CD4-positive, alpha-beta T cell treated with Interleukin-4 for 1 hour (primary cell): Measurements from ENCODE around the gene CENPX.
"Not testable (repeated sequence)": the region's sequence is repeated elsewhere in the genome, so short reads cannot be mapped to it uniquely, and the experiment has no call there.

Experiments used
- DNase-seq, 2 donors: peaks; one replicate each; pipeline ENCODE4 v3.0.0-alpha.2; 2020 to 2022

Gene CENPX

DNA sequence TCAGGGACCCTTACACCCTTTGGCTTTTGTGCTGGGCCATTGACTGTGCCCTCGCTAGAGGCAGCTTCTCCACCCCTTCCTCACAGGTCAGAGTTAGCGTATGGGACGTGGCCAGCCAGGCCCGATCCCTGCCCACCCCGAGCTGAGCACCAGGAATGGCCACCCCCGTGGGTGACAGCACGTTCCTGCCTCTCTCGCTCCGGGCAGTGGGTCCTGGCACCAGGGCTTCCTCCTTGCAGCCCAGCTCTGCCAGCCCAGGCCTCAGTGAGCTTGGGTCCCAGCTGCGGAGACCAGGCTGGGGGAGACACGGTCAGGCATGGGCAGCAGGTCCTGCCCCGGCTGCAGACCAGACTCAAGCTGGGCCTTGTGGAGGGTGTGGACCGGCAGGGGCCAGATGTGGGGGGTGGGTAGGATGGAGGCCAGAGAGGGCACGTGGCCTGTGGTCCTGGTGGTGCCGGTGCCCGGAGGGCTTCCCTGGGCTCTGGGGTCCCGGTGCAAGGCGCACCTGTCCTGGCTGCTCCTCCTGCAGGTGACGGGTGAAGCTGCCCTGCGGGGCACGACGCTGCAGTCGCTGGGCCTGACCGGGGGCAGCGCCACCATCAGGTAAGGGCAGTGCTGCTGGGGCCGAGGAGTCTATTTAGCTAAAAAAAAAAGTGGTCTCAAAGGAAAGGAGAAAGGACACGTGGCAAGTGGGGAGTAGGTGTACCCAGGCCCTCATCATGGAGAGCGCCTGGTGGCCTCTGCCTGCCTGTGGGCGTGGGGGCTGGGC is 27.0 kb downstream of the CENPX start:
- DNase-seq: no peak

DNA sequence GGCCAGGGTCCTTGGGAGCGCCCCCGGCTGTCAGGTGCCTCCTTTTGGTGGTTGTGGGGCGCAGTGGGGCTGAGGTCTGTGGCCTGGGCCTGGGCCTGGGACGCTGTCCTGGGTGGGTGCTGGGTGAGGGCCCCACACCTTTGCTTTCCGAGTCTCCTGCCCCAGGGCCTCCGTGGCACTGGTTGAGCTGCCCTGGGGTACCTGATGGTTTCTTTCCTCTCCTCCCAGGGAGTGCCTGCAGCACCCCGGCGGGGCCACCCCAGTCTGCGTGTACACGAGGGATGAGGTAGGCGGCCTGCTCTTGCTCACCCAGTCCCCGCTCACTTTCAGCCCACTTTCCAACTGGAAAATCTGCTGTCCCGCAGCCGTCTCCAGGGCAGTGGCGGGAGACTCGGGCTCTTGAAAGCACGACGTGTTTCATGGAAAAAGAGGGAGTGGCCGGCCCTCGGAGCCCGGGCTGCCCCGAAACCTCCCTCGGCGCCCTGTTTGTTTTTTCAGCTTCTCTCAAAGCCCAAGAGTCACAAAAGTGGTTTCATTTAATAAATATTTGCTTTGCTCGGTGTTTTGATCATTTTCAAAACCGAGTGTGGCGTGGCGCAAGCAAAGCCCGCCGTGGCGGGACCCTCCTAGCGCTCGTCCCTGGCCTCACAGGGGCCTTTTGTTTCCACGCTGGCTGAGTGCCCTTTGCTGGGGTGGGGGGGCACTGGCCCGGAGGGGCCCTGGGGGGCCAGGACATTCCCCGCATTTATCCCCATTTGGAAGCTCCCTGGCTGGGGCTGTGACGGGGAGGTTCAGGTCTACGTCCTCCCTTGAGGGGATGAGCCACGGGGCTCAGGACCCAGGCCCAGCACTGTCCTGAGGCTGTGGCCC is 27.9 kb downstream of the CENPX start:
- DNase-seq: no peak

DNA sequence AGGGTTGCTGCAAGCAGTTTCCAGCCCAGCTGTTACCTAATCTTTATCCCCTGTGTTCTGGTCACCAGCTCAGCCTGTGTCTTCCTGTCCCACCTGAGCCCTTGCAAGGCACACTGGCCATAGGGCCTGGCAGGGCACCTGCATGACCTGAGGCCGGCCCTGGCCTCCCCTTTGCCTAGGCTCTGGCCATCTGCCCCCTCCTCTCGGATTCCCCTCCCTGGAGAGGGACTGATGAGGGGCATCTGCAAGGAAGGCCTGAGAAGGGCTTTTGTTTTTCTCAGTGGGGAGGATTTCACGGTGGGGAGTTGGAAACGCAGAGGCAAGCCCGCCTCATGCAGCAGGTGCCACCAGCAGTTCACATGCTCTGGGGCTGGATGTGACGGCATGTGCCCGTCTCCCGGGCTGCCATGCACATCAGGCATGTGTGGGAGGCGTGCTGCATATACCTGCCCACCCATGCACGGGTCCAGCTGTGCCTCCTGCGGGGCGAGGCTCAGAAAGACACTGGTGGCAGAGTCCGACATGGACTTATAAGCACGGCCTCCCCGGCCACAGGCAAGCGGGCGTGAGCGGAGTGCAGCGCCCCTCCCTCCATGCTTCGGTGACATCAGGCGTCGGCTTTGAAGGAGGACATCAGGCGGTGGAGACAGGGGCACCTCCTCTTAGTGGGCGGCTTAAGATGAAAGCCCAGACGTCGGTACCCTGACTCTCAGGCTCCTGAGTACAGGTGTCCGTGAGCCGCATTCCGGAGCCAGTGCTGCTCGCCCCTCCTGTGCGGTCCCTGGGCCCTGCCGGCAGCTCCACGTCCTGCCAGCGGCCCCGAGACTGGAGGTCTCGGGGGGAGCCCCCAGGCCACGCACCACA is 28.7 kb downstream of the CENPX start:
- DNase-seq: no peak

DNA sequence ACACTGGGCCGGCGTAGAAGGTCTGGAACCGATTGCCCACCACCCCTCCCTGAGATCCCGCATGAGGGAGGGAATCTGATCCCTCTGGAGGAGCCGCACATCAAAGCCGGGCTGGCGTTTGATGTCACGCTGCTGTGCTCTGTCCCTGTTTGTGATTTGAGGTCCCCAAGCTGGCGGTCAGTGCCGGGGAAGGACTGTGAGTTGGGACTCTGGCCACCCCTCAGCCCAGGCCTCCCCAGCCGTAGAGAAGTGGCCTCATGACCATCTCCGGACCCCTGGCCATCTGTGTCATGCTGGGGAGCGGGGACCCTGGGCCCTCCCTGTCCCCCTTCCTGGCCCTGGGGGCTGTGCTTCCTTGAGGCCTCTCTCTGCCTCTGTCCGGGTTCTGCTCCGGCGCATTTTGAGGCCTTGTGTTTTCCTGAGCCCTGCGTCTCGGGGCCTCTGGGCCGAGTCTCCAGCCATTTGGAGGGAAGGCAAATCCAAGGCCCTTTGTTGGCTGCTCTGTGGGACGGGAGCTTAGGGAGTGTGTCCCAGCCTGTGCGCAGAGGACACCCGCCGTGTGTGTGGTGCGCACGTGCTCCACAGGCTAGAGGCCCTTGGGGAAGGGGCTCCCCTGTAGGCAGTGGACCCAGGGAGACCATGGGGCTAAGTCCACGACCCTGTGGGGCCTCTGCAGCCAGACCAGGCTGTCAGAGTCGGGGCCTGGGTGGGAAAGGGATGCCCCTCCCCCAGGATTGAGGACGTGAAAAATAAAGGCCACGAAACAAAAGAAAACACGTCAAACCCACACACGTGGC is 30.2 kb downstream of the CENPX start:
- no peak for DNase-seq

DNA sequence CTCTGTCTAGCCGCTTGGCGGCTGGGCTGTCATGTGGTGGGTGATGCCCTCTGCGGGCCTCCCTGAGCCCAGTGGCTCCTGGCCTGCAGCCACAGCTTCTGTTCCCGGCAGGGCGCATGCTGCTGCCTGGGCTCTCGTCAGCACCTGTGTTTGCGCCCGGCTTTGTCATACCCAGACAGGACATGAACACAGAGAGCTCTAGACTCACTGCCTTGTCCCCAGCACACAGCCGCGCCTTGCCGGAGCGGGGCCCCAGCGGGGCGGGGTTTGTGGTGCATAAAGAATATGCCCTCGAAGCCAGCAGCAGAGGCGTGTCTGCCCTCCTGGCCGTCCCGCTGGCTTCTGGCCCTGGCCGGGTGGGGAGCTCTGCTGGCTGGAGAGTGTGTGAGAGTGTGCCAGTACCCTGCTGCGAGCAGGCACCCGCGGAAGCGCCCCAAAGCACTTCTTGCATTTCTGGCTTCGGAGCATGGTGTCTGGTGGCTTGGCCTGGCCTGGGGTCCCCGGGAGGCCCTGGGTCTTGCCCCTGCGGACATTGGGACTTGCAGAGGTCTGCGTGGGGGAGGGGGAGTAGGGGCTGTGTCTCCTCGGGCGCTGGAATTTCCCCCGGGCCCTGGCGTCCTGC is 30.9 kb downstream of the CENPX start:
- DNase-seq: no peak

DNA sequence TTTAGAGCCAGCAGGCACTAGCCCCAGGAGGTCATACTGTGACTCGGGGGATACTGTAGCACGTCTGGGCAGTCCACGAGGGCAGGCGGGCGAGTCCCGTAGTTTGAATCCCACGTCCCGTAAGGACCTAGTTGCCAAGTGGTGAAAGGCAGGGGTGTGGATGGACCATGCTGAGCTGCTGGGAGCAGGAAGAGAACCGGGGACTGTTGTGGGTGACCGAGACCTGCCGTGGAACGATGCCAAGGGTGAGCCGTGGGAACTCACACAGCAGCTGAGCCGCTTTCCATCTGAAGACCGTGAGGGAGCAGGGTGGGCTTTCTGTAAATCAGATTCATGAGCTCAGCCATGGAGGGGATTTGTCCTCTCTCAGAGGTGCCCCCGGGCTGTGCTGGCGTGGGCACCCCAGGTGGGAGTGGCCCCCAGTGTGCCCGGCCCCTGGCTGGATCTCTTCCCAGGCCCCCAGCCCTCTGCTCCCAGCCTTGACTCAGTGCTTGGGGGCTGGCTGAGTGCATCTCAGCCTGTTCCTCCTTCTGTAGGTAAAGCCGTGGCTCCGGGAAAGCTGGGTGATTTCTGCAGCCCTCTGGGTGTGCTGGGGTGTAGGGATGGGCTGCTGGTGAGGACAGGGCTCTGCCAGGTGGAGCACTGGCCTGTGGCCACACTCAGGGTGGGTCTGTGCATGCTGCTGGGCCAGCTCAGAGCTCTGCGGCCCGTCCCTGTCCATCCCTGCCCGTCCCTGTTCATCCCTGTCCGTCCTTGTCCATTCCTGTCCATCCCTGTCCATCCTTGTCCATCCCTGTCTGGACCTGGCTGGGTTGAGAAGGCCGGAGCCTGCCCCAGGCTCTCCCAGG is 31.6 kb downstream of the CENPX start:
- no peak for DNase-seq

DNA sequence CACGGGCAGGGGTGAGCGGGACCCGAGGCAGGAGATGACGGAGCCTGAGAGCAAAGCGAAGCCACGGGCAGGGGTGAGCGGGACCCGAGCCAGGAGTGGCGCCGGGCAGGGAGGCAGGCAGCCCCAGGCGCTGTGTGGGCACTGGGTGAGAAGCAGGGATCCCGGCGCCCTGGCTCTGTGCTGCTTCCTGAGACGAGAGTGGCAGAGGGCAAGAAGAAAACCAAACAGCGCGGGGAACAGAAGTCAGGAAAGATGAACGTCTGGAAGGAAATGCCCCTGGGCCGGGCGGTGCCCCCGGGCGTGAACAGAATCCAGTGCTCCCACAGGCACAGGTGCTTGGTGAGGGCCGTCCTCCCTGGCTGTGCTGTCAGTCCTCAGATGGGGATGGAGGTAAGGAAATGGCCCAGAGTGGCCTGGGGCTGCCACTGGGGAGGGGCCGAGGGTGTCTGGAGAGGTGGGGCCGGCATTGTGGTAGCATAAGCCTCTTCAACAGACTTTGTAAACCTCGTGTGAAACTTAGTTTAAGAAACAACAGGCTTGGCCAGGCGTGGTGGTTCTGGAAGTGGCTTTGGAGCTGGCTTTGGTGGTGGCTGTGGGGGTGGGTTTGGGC is 35.4 kb downstream of the CENPX start:
- no peak for DNase-seq

DNA sequence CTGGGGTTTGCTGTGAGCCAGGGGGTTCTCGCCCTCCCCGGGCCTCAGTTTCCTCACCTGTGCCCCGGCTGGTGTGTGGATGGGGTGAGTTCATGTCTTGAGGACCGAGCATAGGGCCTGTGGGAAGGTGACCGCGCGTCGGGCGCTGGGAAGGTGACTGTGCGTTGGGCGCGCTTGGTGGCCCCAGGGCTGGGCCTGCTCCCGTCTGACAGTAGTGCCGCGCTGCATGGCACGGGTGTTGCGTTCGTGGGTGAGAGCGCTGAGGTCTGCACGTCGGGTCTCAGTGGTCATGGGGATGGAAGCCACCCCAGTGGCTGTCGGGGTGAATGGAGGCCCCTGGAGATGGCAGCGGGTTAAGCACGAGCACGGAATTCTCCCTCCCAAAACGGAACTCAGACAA is 36.1 kb downstream of the CENPX start:
- no peak for DNase-seq

DNA sequence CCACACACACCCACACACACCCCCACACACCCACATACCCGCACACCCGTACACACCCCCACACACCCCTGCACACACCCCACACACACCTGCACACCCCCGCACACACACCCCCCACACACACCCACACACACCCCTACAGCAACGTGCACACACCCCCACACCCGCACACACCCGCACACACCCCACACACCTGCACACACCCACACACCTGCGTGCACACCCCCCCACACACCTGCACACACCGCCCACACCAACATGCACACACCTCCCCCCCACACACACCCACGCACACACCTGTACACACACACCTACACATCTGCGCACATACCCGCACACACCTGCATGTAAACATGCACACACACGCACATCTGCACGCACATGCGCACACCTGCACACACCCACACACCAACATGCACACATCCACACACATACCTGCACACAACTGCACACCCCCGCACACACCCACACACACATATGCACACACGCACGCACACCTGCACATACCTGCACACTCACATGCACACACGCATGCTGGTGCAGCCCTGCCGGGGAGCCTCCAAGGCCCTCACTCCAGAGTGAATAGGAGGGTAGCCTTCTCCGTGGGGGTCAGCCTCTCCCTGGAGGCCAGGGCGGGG is 37.8 kb downstream of the CENPX start:
- DNase-seq: no peak

DNA sequence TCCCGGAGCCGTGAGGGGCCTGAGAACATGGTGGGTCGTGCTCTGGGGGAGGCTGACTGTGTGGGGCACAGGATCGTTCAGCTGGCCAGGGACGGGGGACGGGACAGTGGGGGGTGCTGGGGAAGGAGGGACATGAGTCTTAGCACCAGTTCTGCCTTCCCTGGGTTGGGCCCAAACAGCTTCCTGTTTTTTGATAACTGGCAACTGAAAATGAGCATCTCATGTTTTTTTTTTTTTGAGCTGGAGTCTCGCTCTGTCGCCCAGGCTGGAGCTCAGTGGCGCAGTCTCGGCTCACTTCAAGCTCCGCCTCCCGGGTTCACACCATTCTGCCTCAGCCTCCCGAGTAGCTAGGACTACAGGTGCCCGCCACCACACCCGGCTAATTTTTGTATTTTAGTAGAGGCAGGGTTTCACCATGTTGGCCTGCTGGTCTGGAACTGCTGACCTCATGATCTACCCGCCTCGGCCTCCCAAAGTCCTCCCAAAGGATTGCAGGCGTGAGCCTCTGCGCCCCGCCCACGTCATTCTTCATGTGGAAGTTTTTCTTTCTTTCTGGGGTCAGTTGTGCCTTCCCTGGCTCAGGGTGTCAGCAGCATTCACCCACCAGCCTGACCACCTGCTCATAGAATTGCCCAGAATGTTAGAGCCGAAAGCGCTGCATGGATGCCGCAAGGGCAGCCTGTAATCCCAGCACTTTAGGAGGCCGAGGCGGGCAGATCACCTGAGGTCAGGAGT is 38.9 kb downstream of the CENPX start:
- no peak for DNase-seq

DNA sequence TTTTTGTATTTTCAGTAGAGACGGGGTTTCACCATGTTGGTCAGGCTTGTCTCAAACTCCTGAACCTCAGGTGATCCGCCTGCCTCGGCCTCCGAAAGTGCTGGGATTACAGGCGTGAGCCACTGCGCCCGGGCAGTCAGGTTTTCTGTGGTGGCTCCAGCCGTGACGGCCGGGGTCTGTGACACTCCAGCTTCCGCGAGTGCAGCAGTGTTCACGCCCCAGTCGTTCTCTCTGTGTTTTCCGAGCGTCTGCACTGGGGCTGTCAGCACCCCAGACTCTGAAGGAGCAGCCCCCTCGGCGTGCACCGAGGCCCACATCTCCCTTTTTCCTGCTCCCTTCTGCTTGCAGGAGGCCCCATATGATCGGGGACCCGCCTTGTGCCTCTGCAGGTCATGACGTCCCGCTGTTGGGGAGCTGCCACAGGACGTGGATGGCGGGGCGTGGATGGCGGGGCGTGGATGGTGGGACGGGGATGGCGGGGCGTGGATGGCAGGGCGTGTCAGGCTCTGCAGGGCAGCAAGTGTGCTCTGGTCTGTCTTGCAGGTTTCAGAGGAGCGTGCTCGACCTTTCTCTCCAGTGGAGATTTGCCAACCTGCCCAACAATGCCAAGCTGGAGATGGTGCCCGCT is 39.6 kb downstream of the CENPX start:
- no peak for DNase-seq

DNA sequence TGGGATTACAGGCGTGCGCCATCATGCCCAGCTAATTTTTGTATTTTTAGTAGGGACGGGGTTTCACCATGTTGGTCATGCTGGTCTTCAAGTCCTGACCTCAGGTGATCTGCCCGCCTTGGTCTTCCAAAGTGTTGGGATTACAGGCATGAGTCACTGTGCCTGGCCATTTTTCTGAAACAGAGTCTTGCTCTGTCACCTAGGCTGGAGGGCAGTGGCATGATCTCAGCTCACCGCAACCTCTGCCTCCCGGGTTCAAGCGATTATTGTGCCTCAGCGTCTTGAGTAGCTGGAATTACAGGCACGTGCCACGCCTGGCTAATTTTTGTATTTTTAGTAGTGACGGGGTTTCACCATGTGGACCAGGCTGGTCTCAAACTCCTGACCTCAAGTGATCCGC is 41.2 kb downstream of the CENPX start:
- not testable (repeated sequence) for DNase-seq

DNA sequence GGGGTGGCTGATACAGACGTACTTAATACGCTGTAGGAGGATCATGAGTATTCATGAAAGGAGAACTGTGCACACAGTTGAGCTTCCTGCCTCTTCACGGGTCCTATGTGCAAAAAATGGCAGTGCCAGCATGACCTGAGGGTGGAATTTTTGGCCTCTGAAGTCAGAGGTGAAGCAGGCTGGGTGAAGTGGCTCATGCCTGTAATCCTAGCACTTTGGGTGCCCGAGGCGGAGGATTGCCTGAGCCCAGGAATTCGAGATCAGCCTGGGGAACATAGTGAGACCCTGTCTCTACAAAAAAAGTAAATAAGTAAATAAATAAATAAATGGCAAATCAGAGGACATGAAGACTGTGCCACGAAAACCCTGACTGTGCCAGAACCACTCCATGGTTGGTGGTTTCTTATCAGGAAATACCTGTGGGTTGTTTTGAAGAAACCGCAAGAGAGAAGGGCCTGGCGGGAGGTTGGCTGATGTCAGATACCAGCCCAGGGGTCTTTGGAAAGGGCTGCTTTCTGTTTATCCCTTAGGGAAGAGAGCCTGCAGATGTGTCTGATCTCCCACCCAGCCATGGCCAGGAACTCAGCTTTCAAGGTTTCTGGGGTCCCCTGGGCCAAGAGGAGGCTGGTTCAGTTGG is 41.9 kb downstream of the CENPX start:
- peak in 1 of 2 donors; percentile 24 for DNase-seq

DNA sequence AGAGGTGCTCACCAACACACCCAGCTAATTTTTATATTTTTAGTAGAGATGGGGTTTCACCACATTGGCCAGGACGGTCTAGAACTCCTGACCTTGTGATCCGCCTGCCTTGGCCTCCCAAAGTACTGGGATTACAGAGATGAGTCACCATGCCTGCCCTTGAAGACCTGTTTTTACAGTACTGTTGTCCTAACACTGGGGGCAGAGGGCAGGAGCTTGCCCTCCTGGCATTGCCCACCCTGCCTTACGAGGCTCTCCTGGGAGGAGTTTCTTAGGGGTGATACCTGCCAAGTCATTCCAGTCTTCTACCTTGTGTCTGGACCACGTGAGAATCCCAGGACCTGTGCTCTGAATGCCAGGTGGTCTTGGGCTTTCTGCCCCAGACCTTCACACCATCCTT is 42.6 kb downstream of the CENPX start:
- DNase-seq: no peak

DNA sequence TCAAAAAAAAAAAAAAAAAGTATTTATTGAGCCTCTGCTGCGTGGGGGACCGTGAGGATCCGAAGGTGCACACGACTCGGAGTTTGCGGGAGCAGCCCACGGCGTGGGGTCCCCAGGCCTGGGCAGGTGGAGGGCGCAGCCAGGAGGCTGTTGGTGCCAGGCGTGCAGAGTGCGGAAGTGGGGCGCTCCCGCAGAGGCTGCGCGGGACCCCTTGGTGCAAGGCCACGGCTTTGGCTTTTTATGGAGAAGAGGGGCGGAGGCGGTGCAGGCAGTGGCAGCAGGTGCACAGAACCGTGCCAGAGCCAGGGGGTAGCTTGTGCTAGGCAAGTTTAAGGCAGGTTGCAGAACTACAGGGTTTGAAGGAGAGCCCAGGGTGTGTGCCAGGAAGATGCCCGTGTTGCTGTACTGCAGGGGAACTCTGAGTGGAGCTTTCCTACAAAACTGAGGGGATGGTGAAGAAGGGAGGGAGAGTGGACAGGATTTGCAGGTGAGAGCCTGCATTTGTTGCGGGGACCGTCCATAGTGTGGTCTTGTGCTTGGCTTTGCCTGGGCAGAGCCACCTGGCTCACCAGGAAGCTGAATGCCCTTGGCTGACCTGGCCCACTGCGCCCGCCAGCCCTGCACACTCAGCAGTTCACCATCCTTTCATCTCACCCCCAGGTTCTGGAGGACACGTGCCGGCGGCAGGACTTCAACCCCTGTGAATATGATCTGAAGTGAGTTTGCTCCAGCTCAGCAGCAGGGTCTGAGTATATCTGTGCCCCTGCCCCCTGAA is 44.0 kb downstream of the CENPX start:
- DNase-seq: no peak

DNA sequence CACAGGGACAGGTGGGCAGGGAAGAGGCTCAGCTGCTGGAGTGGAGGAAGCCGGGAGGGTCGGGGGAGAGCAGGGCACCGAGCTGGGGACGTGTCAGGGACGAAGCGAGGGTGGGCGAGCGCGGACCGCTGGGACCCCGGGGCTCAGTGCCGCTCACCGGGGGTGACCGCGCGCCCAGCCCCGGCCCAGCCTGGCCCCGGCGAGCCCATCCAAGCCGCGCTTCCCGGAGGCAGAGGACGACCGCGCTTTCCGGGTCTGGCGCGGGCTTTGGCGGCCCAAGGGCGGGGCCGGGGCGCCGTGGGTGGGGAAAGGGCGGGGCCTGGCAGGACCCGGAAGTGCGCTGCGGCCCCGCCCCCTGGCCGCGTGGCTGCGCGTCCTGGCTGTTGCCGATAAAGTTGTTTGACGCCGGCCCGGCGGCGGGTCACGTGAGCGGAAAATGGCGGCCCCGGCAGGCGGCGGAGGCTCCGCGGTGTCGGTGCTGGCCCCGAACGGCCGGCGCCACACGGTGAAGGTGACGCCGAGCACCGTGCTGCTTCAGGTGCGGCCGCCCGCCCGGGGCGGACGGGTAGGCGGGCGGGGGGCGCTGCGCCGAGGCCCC is 45.4 kb downstream of the CENPX start, which contains the start of gene ASPSCR1:
TSS of gene ASPSCR1 (plus strand) at position 419 of the 598 bp plus-strand sequence. CDS start at position 437, 18 bp downstream.
- peak; percentile 89 to 90 for DNase-seq
